Peyer's patch (tissue), 4 donors: ENCODE measurements around the gene BICRAL. TPM values are rescaled to one million over a fixed set of nuclear protein-coding genes. Genes with fewer than 3 reads are reported as not detected.
"Not testable (repeated sequence)": the region's sequence is repeated elsewhere in the genome, so short reads cannot be mapped to it uniquely, and the experiment has no call there.

Source experiments
- DNase-seq, 3 donors: peaks; one replicate each; pipeline ENCODE4 v3.0.0-alpha.2; 2017 to 2019
- H3K27ac ChIP-seq, 4 donors: fragments of 200-600 bp; sonication (generic); one replicate each; pipeline ENCODE4 v1.5.1; 2016 to 2019
- H3K27me3 ChIP-seq, 2 donors: fragments of 200-600 bp; sonication (generic); one replicate each; pipeline ENCODE4 v1.5.1; 2019
- H3K36me3 ChIP-seq, 3 donors: fragments of 200-600 bp; sonication (generic); one replicate each; pipeline ENCODE4 v1.5.1; 2016 to 2019
- H3K4me1 ChIP-seq, 4 donors: fragments of 200-600 bp; sonication (generic); one replicate each; pipeline ENCODE4 v1.5.1; 2016 to 2019
- H3K4me3 ChIP-seq, 4 donors: fragments of 200-600 bp; sonication (generic); 1 replicate in 3 of 4; 2 replicates in 1 of 4; pipeline ENCODE4 v1.5.1; 2016 to 2019; ENCODE audit warnings: mild to moderate bottlenecking in 1 of 4
- H3K9me3 ChIP-seq, 4 donors: fragments of 200-600 bp; sonication (generic); one replicate each; pipeline ENCODE4 v1.5.1; 2016 to 2019; ENCODE audit warnings: mild to moderate bottlenecking in 1 of 4
- POLR2A ChIP-seq, 2 donors: fragments of 450-650 bp; IDR thresholded peaks; one replicate each; pipeline ENCODE4 v1.5.1; 2017; ENCODE audit warnings: antibody characterized with exemption in 2 of 2, mild to moderate bottlenecking in 2 of 2, moderate library complexity in 2 of 2
- total RNA-seq, 4 donors: library from RNA; depleted of rRNA; stranded (reverse); fragments of >200 nt; gene quantifications; one replicate each; pipeline ENCODE4 v1.1.0, GENCODE V29; 2016
- TF ChIP-seq, protein P1 (sequence below), 6 experiments: fragments of 450-650 bp in 4 of 6; fragments of 200-600 bp in 2 of 6; sonication (generic) in 1 of 6; IDR thresholded peaks; one replicate each; pipeline ENCODE4 v1.5.1; 2017 to 2019; ENCODE audit warnings: antibody characterized with exemption in 6 of 6, mild to moderate bottlenecking in 3 of 6, moderate library complexity in 1 of 6

Gene BICRAL
- total RNA-seq, 4 donors from 2014 or later = 15.3 to 20.1 (median 17.1) TPM

DNA sequence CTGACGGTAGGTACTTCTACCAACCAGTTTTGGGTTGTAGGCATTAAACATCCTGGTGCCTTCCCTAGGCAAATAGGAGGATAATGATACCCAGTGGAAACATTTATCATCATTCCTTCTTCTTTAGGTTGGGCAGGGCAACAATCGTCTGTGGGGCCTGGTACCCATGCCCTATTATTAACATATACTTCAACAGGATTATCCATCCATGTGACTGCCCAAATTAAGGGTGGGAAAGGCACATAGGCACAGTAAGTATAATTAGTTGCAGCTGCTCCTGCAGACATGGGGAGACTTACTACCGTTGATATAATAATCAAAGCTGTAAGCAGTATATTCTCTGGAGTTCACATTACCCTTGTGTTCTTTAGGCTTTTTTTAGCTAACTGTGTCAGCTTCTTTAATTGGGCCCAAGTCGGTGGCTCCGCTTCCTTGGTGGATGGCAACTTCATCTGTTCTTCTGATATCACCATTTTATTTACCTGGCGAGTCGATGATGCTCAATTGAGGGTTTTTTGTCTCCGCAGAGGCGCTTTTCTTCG, 114.4 kb downstream of the BICRAL start:
- Histone ChIP-seq H3K27me3 (no peaks in the 10 kb centered on the region), H3K27ac (no peak overlapping the region), H3K9me3 (no peaks in the 10 kb centered on the region), H3K36me3 (no peaks in the 10 kb centered on the region), H3K4me3 (no peak overlapping the region), H3K4me1 (peaks cover 0 to 6% (median 3%) of the 10 kb centered on the region in 4 donors)
- TF ChIP-seq, protein P1, sequence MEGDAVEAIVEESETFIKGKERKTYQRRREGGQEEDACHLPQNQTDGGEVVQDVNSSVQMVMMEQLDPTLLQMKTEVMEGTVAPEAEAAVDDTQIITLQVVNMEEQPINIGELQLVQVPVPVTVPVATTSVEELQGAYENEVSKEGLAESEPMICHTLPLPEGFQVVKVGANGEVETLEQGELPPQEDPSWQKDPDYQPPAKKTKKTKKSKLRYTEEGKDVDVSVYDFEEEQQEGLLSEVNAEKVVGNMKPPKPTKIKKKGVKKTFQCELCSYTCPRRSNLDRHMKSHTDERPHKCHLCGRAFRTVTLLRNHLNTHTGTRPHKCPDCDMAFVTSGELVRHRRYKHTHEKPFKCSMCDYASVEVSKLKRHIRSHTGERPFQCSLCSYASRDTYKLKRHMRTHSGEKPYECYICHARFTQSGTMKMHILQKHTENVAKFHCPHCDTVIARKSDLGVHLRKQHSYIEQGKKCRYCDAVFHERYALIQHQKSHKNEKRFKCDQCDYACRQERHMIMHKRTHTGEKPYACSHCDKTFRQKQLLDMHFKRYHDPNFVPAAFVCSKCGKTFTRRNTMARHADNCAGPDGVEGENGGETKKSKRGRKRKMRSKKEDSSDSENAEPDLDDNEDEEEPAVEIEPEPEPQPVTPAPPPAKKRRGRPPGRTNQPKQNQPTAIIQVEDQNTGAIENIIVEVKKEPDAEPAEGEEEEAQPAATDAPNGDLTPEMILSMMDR (IDR thresholded peaks at IDR 0.05) = no peak
- TF ChIP-seq POLR2A (IDR thresholded peaks at IDR 0.05) = no peak
- no peak for DNase-seq

DNA sequence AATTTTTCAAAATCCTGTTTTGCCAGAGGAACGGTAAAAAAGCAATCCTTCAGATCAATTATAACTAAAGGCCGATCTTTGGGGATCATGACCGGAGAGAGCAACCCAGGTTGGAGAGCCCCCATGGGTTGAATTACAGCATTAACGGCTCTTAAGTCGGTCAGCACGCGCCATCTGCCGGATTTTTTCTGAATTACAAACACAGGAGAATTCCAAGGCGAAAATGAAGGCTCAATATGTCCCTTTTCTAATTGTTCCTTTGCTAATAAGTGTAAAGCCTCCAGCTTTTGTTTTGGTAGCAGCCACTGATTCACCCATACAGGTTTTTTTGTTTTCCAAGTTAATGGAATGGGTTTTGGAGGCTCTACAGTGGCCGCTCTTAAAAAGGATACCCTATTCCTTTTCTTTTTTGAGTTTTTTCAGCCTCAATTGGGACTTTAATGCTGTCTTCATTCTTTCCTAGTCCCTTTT, 117.1 kb downstream of the BICRAL start:
- H3K27ac ChIP-seq = no peak overlapping the region
- H3K27me3 ChIP-seq = no peaks in the 10 kb centered on the region
- H3K4me1 ChIP-seq = peaks cover 0 to 7% (median 0%) of the 10 kb centered on the region in 4 donors
- H3K36me3 ChIP-seq = no peaks in the 10 kb centered on the region
- no peak overlapping the region for H3K4me3 ChIP-seq
- TF ChIP-seq POLR2A (IDR thresholded peaks at IDR 0.05) = no peak
- TF ChIP-seq, protein P1 (IDR thresholded peaks at IDR 0.05) = peak; percentile 71 to 86 (median 80)
- DNase-seq = peak in 2 of 3 donors; percentile 79 to 89
- H3K9me3 ChIP-seq = no peaks in the 10 kb centered on the region

DNA sequence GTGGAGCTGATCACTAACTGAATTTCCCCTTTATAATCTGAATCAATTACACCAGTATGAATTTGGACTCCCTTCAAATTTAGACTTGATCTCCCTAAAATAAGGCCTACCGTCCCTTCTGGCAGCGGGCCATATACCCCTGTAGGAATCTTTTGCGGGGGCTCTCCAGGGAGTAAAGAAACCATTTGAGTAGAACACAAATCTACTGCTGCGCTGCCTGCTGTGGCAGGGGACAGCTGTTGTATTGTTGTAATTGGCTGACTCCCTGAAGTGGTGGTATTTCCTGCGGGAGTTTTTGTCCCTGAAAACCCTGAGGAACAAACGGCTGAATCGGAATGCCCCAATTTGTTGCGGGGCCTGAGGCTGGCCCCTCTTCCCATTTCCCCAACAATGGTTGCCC, 118.0 kb downstream of the BICRAL start:
- Histone ChIP-seq H3K27ac (no peak overlapping the region), H3K9me3 (no peaks in the 10 kb centered on the region), H3K36me3 (no peaks in the 10 kb centered on the region), H3K27me3 (no peaks in the 10 kb centered on the region), H3K4me3 (no peak overlapping the region), H3K4me1 (peaks cover 0 to 7% (median 0%) of the 10 kb centered on the region in 4 donors)
- no peak for DNase-seq
- no peak for TF ChIP-seq POLR2A (IDR thresholded peaks at IDR 0.05)
- TF ChIP-seq, protein P1 (IDR thresholded peaks at IDR 0.05) = no peak

DNA sequence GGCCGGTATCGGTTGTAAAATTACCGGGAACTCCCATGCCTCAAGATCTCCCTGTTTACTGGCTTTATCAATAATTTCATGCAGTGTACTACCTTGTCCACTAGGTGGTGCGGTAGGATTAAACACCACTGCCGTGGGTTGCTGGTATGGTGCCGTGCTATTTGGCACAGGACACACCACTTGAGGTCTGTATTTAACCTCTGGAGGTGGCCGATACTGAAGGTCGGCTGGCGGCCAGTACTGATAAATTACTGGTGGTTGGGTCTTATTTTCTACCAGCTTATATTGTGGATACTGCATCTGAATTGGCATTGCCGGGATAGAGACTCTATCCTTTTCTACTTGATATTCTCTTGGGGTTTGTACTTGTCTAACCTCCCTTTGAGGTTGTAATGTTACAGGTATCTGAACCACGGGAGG, 119.7 kb downstream of the BICRAL start:
- H3K27ac ChIP-seq = no peak overlapping the region
- no peaks in the 10 kb centered on the region for H3K27me3 ChIP-seq
- no peaks in the 10 kb centered on the region for H3K36me3 ChIP-seq
- no peaks in the 10 kb centered on the region for H3K9me3 ChIP-seq
- H3K4me3 ChIP-seq = no peak overlapping the region
- TF ChIP-seq, protein P1 (IDR thresholded peaks at IDR 0.05) = peak; percentile 77 to 96 (median 93)
- no peak for TF ChIP-seq POLR2A (IDR thresholded peaks at IDR 0.05)
- peak in 2 of 3 donors; percentile 71 to 86 for DNase-seq
- peaks cover 0 to 7% (median 0%) of the 10 kb centered on the region in 4 donors for H3K4me1 ChIP-seq

DNA sequence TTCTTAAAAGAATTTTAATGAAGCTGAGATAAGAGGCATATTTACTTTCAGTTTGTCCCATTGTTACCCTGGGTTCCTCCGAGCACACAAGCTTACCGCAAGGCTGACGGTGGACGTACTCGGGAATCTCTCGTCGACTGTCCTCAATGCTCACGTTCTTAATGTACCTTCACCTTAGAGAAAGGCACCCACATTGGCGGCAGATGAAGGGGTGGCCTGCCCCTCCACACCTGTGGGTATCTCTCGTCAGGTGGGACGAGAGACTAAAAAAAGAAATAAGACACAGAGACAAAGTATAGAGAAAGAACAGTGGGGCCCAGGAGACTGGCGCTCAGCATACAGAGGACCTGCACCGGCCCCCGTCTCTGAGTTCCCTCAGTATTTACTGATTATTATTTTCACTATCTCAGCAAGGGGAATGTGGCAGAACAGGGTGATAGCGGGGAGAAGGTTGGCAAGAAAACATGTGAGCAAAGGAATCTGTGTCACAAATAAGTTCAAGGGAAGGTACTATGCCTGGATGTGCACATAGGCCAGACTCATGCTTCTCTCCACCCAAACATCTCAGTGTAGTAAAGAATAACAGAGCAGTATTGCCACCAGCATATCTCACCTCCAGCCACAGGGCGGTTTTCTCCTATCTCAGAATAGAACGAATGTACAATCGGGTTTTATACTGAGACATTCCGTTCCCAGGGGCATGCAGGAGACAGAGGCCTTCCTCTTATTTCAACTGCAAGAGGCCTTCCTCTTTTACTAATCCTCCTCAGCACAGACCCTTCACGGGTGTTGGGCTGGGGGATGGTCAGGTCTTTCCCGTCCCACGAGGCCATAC, 120.8 kb downstream of the BICRAL start:
- H3K36me3 ChIP-seq, DNase-seq, H3K27me3 ChIP-seq, H3K4me1 ChIP-seq, H3K27ac ChIP-seq, H3K9me3 ChIP-seq, H3K4me3 ChIP-seq: not testable (repeated sequence)

DNA sequence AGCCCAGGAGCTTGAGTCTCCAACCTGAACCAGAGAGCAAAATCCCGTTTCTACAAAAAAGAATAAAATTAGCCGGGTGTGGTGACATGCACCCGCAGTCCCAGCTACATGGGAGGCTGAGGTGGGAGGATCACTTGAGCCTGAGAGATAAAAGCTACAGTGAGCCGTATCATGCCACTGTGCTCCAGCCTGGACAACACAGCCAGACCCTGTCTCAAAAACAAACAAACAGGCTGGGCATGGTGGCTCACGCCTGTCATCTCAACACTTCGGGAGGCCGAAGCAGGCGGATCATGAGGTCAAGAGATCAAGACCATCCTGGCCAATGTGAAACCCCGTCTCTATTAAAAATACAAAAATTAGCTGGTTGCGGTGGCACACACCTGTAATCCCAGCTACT, 122.6 kb downstream of the BICRAL start:
- TF ChIP-seq, protein P1 (IDR thresholded peaks at IDR 0.05) = no peak
- no peak for TF ChIP-seq POLR2A (IDR thresholded peaks at IDR 0.05)

More for the DNA sequence above, 122.6 kb downstream of the BICRAL start:
- no peaks in the 10 kb centered on the region for H3K27me3 ChIP-seq
- H3K9me3 ChIP-seq = no peaks in the 10 kb centered on the region
- H3K4me3 ChIP-seq = no peak overlapping the region
- no peaks in the 10 kb centered on the region for H3K36me3 ChIP-seq
- no peak overlapping the region for H3K27ac ChIP-seq
- H3K4me1 ChIP-seq = peaks cover 0 to 7% (median 0%) of the 10 kb centered on the region in 4 donors
- DNase-seq = no peak
